GM12892 (cell line): ENCODE measurements around the gene ZGPAT.
A peak's percentile ranks its signal among the peaks of the same experiment; 100 is the strongest.

ENCODE experiments used
- DNase-seq: peaks from one replicate; pipeline ENCODE4 v3.0.0; 2011; ENCODE audit not compliant: insufficient read length
- FAIRE-seq: peaks from 2 replicates; lab custom pipeline; 2011; peaks lifted over from hg19 to GRCh38; lab: Jason Lieb, UNC
- POLR2A ChIP-seq: IDR thresholded peaks from 2 replicates; pipeline ENCODE4 v1.6.1; 2011; ENCODE audit warnings: low read depth, low read length, control low read depth
- POLR2AphosphoS5 ChIP-seq: IDR thresholded peaks from 2 replicates; pipeline ENCODE4 v1.6.1; 2011; ENCODE audit warnings: low read depth, low read length, control low read depth
- TAF1 ChIP-seq: IDR thresholded peaks from 2 replicates; pipeline ENCODE4 v1.6.1; 2011; ENCODE audit warnings: low read depth, mild to moderate bottlenecking, control low read depth, low read length, borderline replicate concordance

ZGPAT gene

DNA sequence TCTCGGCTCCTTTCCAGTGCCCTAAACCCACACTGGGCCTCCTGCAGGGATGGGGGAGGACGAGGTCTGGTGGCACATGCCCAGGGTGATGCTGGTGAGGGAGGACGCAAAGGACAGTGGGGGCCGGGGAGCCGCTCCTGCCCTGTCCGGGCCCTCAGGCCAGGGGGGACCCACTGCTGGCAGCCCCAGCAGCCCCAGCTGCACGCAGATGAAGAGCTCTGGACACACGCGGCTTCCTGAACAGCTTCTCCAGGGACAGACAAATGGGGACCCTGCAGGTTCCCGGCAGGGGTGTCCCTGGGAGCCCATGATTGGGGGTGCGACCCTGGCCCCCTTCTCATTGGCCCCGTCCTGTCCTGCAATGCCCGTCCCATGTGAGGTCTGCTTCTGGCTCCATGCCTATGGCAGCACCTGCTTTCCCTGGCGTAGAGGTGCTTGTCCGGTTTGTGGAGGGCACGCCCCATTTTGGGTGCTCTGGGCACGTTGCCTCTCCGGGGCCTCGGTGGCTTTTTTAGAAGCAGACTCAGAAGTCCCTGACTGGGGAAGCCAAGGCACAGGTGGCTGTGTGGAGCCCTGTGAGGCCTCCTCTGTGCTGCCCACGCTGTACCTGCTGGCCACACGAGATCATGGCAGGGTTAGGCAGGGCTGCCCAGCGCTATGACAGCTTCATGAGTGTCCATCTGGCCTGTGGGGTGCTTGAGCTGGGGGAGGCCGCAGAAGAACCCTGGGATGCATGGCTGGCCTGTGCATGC lies 26.8 kb upstream of the ZGPAT start:
- FAIRE-seq: no peak
- TF ChIP-seq TAF1 (no peak), POLR2AphosphoS5 (no peak), POLR2A (no peak)

GRCh38 chr20:63681609-63682142 lies 26.2 kb upstream of the ZGPAT start:
- DNase-seq: no peak
- no peak for FAIRE-seq
- TF ChIP-seq TAF1 (no peak), POLR2AphosphoS5 (no peak), POLR2A (no peak)

More for the DNA sequence above, 26.8 kb upstream of the ZGPAT start:
- no peak for DNase-seq

DNA sequence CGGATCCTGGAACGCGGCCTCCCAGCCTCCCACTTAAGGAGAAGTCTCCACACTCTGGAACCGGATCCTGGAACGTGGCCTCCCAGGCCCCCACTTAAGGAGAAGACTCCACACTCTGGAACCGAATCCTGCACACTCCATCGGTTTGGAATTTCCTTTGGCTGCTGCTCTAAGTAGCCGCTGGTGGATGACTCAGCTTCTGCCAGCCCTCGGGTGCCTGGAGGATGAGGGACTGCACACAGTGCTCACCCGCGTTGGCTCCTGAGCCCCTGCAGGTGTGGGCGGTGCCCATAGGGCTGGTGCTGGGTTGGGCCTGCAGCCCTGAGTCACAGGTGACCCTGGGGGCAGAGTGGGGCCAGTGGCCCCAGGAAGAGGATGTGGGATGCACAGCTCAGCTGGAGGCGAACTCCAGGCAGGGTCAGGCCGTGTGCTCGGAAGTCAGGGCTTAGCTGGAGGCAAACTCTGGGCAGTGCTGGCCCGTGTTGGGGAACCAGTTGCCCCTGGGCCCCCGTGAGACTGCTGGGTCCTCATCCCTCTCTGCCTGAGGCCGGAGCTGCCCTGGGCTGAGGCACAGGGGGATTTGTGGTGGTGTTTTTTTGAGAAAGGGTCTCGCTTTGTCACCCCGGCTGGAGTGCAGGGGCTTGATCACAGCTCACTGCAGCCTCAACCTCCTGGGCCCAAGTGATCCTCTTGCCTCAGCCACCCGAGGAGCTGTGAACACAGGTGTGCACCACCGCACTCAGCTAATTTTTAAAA lies 25.3 kb upstream of the ZGPAT start:
- DNase-seq (no peak), FAIRE-seq (no peak)
- TF ChIP-seq TAF1 (no peak), POLR2A (no peak), POLR2AphosphoS5 (no peak)

DNA sequence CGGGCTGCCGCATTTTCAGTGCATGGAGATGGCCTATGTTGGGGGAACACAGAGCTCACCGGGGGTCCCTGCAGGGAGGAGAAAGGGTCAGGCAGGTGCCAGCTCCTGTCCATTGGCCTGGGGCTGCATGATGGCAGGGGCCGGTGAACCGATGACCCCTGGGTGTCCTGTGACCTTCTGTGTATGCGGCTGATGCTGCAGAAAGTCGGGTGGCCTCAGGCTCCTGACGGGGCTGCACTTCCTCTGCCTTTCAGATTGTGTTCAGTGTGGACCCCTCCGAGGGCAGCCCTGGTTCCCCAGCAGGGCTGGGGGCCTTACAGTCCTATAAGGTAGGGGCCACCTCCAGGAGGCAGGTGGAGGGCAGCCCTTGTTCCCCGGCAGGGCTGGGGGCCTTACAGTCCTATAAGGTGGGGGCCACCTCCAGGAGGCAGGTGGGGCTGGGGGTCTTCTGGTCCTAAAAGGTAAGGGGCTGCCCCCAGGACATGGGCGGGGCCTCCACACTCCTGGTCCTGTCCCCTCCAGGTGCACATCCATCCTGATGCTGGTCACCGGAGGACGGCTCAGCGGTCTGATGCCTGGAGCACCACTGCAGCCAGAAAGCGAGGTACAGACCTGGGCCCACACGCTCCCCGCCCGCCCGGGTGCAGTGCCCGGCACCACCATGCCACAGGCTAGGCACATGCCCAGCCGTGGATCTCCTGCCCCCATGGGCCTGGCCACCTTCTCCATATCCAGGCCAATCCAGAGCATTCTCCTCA lies 22.4 kb upstream of the ZGPAT start:
- DNase-seq (no peak), FAIRE-seq (no peak)
- TF ChIP-seq POLR2AphosphoS5 (0 out of 2 replicates have a peak, but pooled peaks have one; percentile 30), TAF1 (no peak), POLR2A (no peak)

GRCh38 chr20:63686094-63686491 lies 21.7 kb upstream of the ZGPAT start:
- FAIRE-seq: no peak
- no peak; the same call in 1 of the 2 replicates for TF ChIP-seq POLR2AphosphoS5
- no peak for TF ChIP-seq TAF1
- no peak for TF ChIP-seq POLR2A
- no peak for DNase-seq

GRCh38 chr20:63686492-63687321 lies 21.1 kb upstream of the ZGPAT start:
- FAIRE-seq: no peak
- DNase-seq: no peak
- no peak for TF ChIP-seq TAF1
- no peak for TF ChIP-seq POLR2A
- no peak for TF ChIP-seq POLR2AphosphoS5

DNA sequence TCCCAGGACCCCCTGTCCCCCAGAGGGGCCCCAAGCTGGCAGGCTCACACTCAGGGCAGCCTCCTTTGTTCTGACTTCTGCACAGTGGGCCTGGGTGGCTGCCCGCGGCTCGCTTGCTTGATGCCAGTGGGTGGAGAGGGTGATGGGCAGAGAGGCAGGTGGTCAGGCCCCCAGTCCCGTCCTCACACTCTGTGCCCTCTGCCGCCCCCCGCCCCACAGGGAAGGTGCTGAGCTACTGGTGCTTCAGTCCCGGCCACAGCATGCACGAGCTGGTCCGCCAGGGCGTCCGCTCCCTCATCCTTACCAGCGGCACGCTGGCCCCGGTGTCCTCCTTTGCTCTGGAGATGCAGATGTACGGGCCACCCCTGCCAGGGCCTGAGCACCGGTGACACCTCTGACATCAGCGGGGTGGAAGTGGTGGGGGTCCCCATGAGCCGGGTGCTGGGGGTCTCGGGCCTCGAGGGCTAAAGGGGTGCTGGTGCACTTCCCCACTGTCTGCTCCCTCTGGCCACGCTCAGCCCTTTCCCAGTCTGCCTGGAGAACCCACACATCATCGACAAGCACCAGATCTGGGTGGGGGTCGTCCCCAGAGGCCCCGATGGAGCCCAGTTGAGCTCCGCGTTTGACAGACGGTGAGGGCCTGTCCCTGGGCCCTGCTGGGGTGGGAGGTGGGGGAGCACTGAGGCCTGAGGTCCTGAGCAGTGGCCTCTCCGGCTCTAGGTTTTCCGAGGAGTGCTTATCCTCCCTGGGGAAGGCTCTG lies 20.2 kb upstream of the ZGPAT start:
- FAIRE-seq: no peak
- no peak for TF ChIP-seq POLR2AphosphoS5
- no peak for TF ChIP-seq TAF1
- TF ChIP-seq POLR2A: no peak

GRCh38 chr20:63688228-63689045 lies 19.4 kb upstream of the ZGPAT start:
- TF ChIP-seq POLR2A (no peak), POLR2AphosphoS5 (no peak), TAF1 (no peak)
- no peak for DNase-seq
- FAIRE-seq: no peak

More for the DNA sequence above, 20.2 kb upstream of the ZGPAT start:
- no peak for DNase-seq

DNA sequence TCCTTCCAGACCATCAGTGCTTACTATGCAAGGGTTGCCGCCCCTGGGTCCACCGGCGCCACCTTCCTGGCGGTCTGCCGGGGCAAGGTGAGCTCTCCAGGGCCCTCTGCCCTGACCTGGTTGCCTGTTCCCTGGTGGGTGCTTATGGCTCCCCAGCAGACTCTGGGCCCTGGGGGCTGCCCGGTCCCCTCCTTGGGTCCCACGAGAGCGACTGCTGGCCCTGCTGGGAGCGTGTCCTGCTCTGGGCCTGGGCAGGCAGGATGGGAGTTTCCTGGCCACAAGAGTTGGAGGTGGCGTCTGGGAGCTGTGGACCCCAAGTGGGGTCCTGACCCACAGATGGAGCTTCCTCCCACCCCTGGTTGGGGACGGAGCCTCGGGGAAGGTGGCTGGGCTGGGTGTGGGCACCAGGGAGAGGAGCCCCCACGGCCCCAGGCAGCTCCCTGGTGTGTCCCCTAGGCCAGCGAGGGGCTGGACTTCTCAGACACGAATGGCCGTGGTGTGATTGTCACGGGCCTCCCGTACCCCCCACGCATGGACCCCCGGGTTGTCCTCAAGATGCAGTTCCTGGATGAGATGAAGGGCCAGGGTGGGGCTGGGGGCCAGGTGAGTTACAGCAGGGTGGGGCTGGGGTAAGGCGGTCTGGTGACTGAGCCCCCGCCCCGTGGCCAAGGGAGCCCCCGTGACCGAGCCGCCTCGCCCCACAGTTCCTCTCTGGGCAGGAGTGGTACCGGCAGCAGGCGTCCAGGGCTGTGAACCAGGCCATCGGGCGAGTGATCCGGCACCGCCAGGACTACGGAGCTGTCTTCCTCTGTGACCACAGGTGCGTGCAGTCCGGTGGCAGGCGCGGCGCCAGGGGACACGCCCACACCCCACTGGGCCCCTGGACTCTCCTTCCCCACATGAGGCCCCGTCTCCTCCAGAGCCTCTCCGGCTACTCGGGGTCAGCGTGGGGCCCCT lies 18.5 kb upstream of the ZGPAT start:
- TF ChIP-seq POLR2AphosphoS5 (no peak), POLR2A (no peak), TAF1 (no peak)
- no peak for DNase-seq
- FAIRE-seq: no peak
